K562 (cell line): ENCODE data around the gene PTGIS. TPM values are rescaled to one million over a fixed set of nuclear protein-coding genes. Genes with fewer than 3 reads are reported as not detected.

Experiments used
- ARNT ChIP-seq, 2 experiments: fragments of 450-650 bp; IDR thresholded peaks; 2 replicates each; pipeline ENCODE4 v1.6.1; 2016; ENCODE audit warnings: mild to moderate bottlenecking in 1 of 2
- ATF4 ChIP-seq: fragments of 450-650 bp; formaldehyde crosslinking; IDR thresholded peaks from 2 replicates; pipeline ENCODE4 v1.4.0; 2022; ENCODE audit warnings: mild to moderate bottlenecking, moderate library complexity
- BRF1 ChIP-seq: IDR thresholded peaks from 3 replicates; pipeline ENCODE4 v1.6.1; 2011; ENCODE audit warnings: borderline replicate concordance, mild to moderate bottlenecking; ENCODE audit not compliant: insufficient read length; ENCODE audit errors: extremely low read depth
- CBFB ChIP-seq: sonication (generic); formaldehyde crosslinking; IDR thresholded peaks from 2 replicates; pipeline ENCODE4 v1.4.0; 2020; ENCODE audit warnings: mild to moderate bottlenecking, missing genetic modification reagents
- CCAR2 ChIP-seq: fragments of 200-400 bp; formaldehyde crosslinking; IDR thresholded peaks from 2 replicates; pipeline ENCODE4 v1.6.1; 2017; ENCODE audit warnings: mild to moderate bottlenecking, low read depth, low read length
- ELF1 ChIP-seq: fragments of 200-800 bp; sonication (Bioruptor generic); IDR thresholded peaks from 2 replicates; pipeline ENCODE4 v1.6.1; 2016; ENCODE audit warnings: missing genetic modification characterization, missing compliant biosample characterization
- ELK1 ChIP-seq: sonication (generic); formaldehyde crosslinking; IDR thresholded peaks from 2 replicates; pipeline ENCODE4 v1.8.1; 2022; ENCODE audit warnings: missing genetic modification reagents
- EWSR1 ChIP-seq: fragments of 450-650 bp; IDR thresholded peaks from 2 replicates; pipeline ENCODE4 v1.6.1; 2018; ENCODE audit warnings: borderline replicate concordance, mild to moderate bottlenecking, low read depth, moderate library complexity; ENCODE audit not compliant: partially characterized antibody
- HDGF ChIP-seq: fragments of 450-650 bp; IDR thresholded peaks from 2 replicates; pipeline ENCODE4 v1.6.1; 2016
- HSF4 ChIP-seq: fragments of 250-450 bp; sonication (Bioruptor Pico); IDR thresholded peaks from 2 replicates; pipeline ENCODE4 v2.1.2; 2022; ENCODE audit warnings: mild to moderate bottlenecking, moderate library complexity, borderline replicate concordance
- MAFG ChIP-seq: fragments of 450-650 bp; conservative IDR thresholded peaks from 2 replicates; pipeline ENCODE4 v1.6.1; 2016; ENCODE audit warnings: missing genetic modification characterization, missing compliant biosample characterization
- NBN ChIP-seq: fragments of 450-650 bp; IDR thresholded peaks from 2 replicates; pipeline ENCODE4 v1.6.1; 2016; ENCODE audit warnings: low read depth, mild to moderate bottlenecking
- PHF20 ChIP-seq: fragments of 450-650 bp; IDR thresholded peaks from 2 replicates; pipeline ENCODE4 v1.6.1; 2018; ENCODE audit not compliant: partially characterized antibody
- POLR3G ChIP-seq: IDR thresholded peaks from 2 replicates; pipeline ENCODE4 v1.6.1; 2011; ENCODE audit not compliant: insufficient read length, insufficient replicate concordance; ENCODE audit errors: extremely low read depth
- PTBP1 ChIP-seq: fragments of 200-400 bp; formaldehyde crosslinking; IDR thresholded peaks from 2 replicates; pipeline ENCODE4 v1.6.1; 2017; ENCODE audit warnings: low read depth, low read length
- RBM14 ChIP-seq: fragments of 200-400 bp; formaldehyde crosslinking; IDR thresholded peaks from 2 replicates; pipeline ENCODE4 v1.6.1; 2018; ENCODE audit warnings: low read depth, mild to moderate bottlenecking, low read length, moderate library complexity, borderline replicate concordance; ENCODE audit not compliant: insufficient read depth
- RHOXF2B ChIP-seq: fragments of 250-450 bp; sonication (Bioruptor Pico); conservative IDR thresholded peaks from 2 replicates; pipeline ENCODE4 v1.5.1; 2021
- SMARCC2 ChIP-seq: fragments of 450-650 bp; IDR thresholded peaks from 2 replicates; pipeline ENCODE4 v1.6.1; 2017; ENCODE audit warnings: antibody characterized with exemption, moderate library complexity, mild to moderate bottlenecking, low read depth
- TAF7 ChIP-seq: fragments of 450-650 bp; IDR thresholded peaks from 2 replicates; pipeline ENCODE4 v1.6.1; 2016; ENCODE audit warnings: missing genetic modification characterization, missing compliant biosample characterization
- TARDBP ChIP-seq: fragments of 450-650 bp; IDR thresholded peaks from 2 replicates; pipeline ENCODE4 v1.6.1; 2016
- XRCC4 ChIP-seq: IDR thresholded peaks from one replicate; pipeline ENCODE4 v1.6.1; 2011; ENCODE audit not compliant: insufficient read depth, insufficient read length; ENCODE audit errors: extremely low read depth
- ZNF124 ChIP-seq: sonication (generic); formaldehyde crosslinking; IDR thresholded peaks from 2 replicates; pipeline ENCODE4 v1.8.1; 2022; ENCODE audit warnings: missing genetic modification reagents
- ZNF354B ChIP-seq: fragments of 250-450 bp; sonication (Bioruptor Pico); IDR thresholded peaks from 2 replicates; pipeline ENCODE4 v1.4.0; 2020
- ZNF444 ChIP-seq: fragments of 250-450 bp; sonication (Bioruptor Pico); IDR thresholded peaks from 2 replicates; pipeline ENCODE4 v1.4.0; 2020; ENCODE audit warnings: mild to moderate bottlenecking, moderate library complexity
- polyA plus RNA-seq, 8 experiments: library from polyadenylated mRNA; depleted of rRNA in 4 of 8; stranded (reverse) in 5 of 8; unstranded in 3 of 8; fragments of >200 nt; fragmentation: Nextera tagmentation in 2 of 8; fragmentation: Illumina TruSeq in 1 of 8; extraction: Ambion mirVana in 2 of 8; extraction: Trizol in 1 of 8; gene quantifications; 2 replicates each; pipeline versions ENCODE4 v1.2.1 to v1.2.3, GENCODE V29; 2011 to 2014; ENCODE audit warnings: inconsistent platforms in 1 of 8, missing spikeins in 1 of 8
- total RNA-seq, 7 experiments: library from RNA; depleted of rRNA in 6 of 7; stranded (reverse); fragments of >200 nt in 6 of 7; fragmentation: Illumina TruSeq in 2 of 7; extraction: Trizol in 2 of 7; gene quantifications; 2 replicates each; pipeline versions ENCODE4 v1.2.1 to v1.2.3, GENCODE V29; 2011 to 2021; ENCODE audit warnings: low replicate concordance in 1 of 7
- TF ChIP-seq, protein P1 (sequence below), 2 experiments: fragments of 200-800 bp in 1 of 2; sonication (Bioruptor generic) in 1 of 2; sonication (generic) in 1 of 2; formaldehyde crosslinking in 1 of 2; IDR thresholded peaks in 1 of 2; conservative IDR thresholded peaks in 1 of 2; 2 replicates each; pipeline versions ENCODE4 v1.5.0 to v1.6.1; 2016 to 2020; ENCODE audit warnings: missing compliant biosample characterization in 1 of 2, missing genetic modification characterization in 1 of 2, missing genetic modification reagents in 1 of 2

Gene PTGIS
- total and polyA plus RNA-seq, 9 of the 15 experiments (the other 6 are each of a cell fraction or from before 2014, with no cell fraction given): not detected

- TF ChIP-seq BRF1: no peak
- no peak for TF ChIP-seq RHOXF2B (CRISPR knock-in tag)
- no peak for TF ChIP-seq ATF4 (CRISPR knock-in tag)
- TF ChIP-seq ZNF444 (CRISPR knock-in tag): no peak
- TF ChIP-seq ELF1 (tag): no peak
- TF ChIP-seq ELK1 (CRISPR knock-in tag): no peak
- TF ChIP-seq TARDBP: peak; percentile 93; the same call in 1 of the 2 replicates
- no peak for TF ChIP-seq ZNF354B
- no peak for TF ChIP-seq XRCC4
- TF ChIP-seq POLR3G: no peak
- TF ChIP-seq HDGF: 0 out of 2 replicates have a peak, but pooled peaks have one; percentile 21
- no peak for TF ChIP-seq EWSR1
- no peak for TF ChIP-seq SMARCC2
- no peak for TF ChIP-seq PHF20
- TF ChIP-seq NBN: no peak
- no peak for TF ChIP-seq TAF7 (tag)
- no peak for TF ChIP-seq HSF4 (CRISPR knock-in tag)
- no peak for TF ChIP-seq CBFB
- TF ChIP-seq, protein P1, sequence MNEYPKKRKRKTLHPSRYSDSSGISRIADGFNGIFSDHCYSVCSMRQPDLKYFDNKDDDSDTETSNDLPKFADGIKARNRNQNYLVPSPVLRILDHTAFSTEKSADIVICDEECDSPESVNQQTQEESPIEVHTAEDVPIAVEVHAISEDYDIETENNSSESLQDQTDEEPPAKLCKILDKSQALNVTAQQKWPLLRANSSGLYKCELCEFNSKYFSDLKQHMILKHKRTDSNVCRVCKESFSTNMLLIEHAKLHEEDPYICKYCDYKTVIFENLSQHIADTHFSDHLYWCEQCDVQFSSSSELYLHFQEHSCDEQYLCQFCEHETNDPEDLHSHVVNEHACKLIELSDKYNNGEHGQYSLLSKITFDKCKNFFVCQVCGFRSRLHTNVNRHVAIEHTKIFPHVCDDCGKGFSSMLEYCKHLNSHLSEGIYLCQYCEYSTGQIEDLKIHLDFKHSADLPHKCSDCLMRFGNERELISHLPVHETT (CRISPR knock-in tag; conservative IDR thresholded peaks at IDR 0.05 in 1 of 2, IDR thresholded peaks at IDR 0.05 in 1 of 2): no peak
- no peak for TF ChIP-seq RBM14
- TF ChIP-seq MAFG (tag): no peak
- no peak for TF ChIP-seq CCAR2
- TF ChIP-seq ARNT (IDR thresholded peaks at IDR 0.05): no peak
- TF ChIP-seq PTBP1: no peak
- no peak for TF ChIP-seq ZNF124 (CRISPR knock-in tag)
Measured at GRCh38 chr20:49610691-49611538, 43.0 kb upstream of the PTGIS start (continued).
